Spleen (tissue), 11 donors: ENCODE measurements around the gene EXOSC5. TPM values are rescaled to one million over a fixed set of nuclear protein-coding genes. Genes with fewer than 3 reads are reported as not detected.

Source experiments
- DNase-seq: peaks from one replicate; pipeline ENCODE4 v3.0.0-alpha.2; 2020
- H3K27ac ChIP-seq, 8 donors: fragments of 200-600 bp; sonication (generic) in 7 of 8; 1 replicate in 4 of 8; 2 replicates in 4 of 8; pipeline versions ENCODE4 v1.5.0 to v1.8.0; 2016 to 2021; ENCODE audit warnings: inconsistent platforms in 4 of 8, mild to moderate bottlenecking in 4 of 8, moderate library complexity in 1 of 8
- H3K27me3 ChIP-seq, 7 donors: fragments of 200-600 bp; sonication (generic) in 6 of 7; replicated peaks in 1 of 7; 1 replicate in 4 of 7; 2 replicates in 3 of 7; pipeline versions ENCODE4 v1.5.0 to v1.8.0; 2016 to 2021; ENCODE audit warnings: inconsistent platforms in 3 of 7, mild to moderate bottlenecking in 1 of 7
- H3K36me3 ChIP-seq, 6 donors: fragments of 200-600 bp; sonication (generic) in 5 of 6; 1 replicate in 4 of 6; 2 replicates in 2 of 6; pipeline versions ENCODE4 v1.5.0 to v1.8.0; 2016 to 2021; ENCODE audit warnings: inconsistent platforms in 2 of 6
- H3K4me1 ChIP-seq, 6 donors: fragments of 200-600 bp; sonication (generic) in 5 of 6; 1 replicate in 3 of 6; 2 replicates in 3 of 6; pipeline versions ENCODE4 v1.5.0 to v1.8.0; 2016 to 2021; ENCODE audit warnings: inconsistent platforms in 3 of 6
- H3K4me3 ChIP-seq, 8 donors: fragments of 200-600 bp; sonication (generic) in 7 of 8; 1 replicate in 4 of 8; 2 replicates in 4 of 8; pipeline versions ENCODE4 v1.5.0 to v1.8.0; 2016 to 2021; ENCODE audit warnings: inconsistent platforms in 4 of 8, mild to moderate bottlenecking in 4 of 8, moderate library complexity in 2 of 8
- H3K9me3 ChIP-seq, 8 donors: fragments of 200-600 bp; sonication (generic) in 7 of 8; 1 replicate in 4 of 8; 2 replicates in 4 of 8; pipeline versions ENCODE4 v1.5.0 to v1.8.0; 2016 to 2021; ENCODE audit warnings: inconsistent platforms in 4 of 8
- POLR2A ChIP-seq, 3 donors: fragments of 450-650 bp; IDR thresholded peaks; one replicate each; pipeline ENCODE4 v1.5.1; 2017; ENCODE audit warnings: antibody characterized with exemption in 3 of 3, mild to moderate bottlenecking in 1 of 3
- POLR2AphosphoS5 ChIP-seq, 3 donors: sonication (generic); formaldehyde crosslinking; IDR thresholded peaks; one replicate each; pipeline ENCODE4 v1.5.1; 2017; ENCODE audit warnings: antibody characterized with exemption in 3 of 3
- WGBS, 5 donors: extraction: QIAGEN DNeasy Blood & Tissue Kit in 3 of 5; methylation state at CpG; one replicate each; pipeline versions ENCODE4 v1.1.5 to v1.1.7; 2013 to 2018; 5-methylcytosine and 5-hydroxymethylcytosine counted together
- intact Hi-C: fragments of 100-400 bp; cut with DNase I; formaldehyde crosslinking; loops from one replicate; pipeline ENCODE4 v1.15.0; 2023; ENCODE audit warnings: low total_unique reads
- polyA plus RNA-seq, 3 donors: library from polyadenylated mRNA; stranded (reverse); fragments of 200-250 nt; gene quantifications; one replicate each; pipeline ENCODE4 v1.2.1, GENCODE V29; 2013
- total RNA-seq, 7 donors: library from RNA; depleted of rRNA in 3 of 7; stranded (reverse); fragments of >200 nt in 3 of 7; fragmentation: NEBNext Ultra II Directional in 4 of 7; extraction: Animal tissue kit (Norgen Biotek cat#: 25700) in 4 of 7; gene quantifications; one replicate each; pipeline versions ENCODE4 v1.1.0 to v1.2.1, GENCODE V29; 2016 to 2021
- TF ChIP-seq, protein P1 (sequence below), 11 experiments: fragments of 200-600 bp in 7 of 11; fragments of 450-650 bp in 4 of 11; sonication (generic) in 4 of 11; IDR thresholded peaks in 8 of 11; conservative IDR thresholded peaks in 3 of 11; 1 replicate in 7 of 11; 2 replicates in 4 of 11; pipeline versions ENCODE4 v1.4.0 to v1.8.0; 2016 to 2021; ENCODE audit warnings: antibody characterized with exemption in 11 of 11, inconsistent platforms in 4 of 11, mild to moderate bottlenecking in 1 of 11
- donor health status: healthy with polysubstance abuse.
- donor health status: DM: no; HTN: no; CAD: no; lungs with moderate emphysema.
- donor health status: DM: no; HTN: no; CAD: no.
- donor health status: Bipolar disorder and iron deficiency.
- donor health status: healthy.
- donor health status: DM: no; HTN: no; CAD: no.
- donor health status: DM: yes; HTN: yes; CAD: no.

EXOSC5 gene
- total and polyA plus RNA-seq, 10 donors = 10.1 to 53.8 (median 16.8) TPM

DNA sequence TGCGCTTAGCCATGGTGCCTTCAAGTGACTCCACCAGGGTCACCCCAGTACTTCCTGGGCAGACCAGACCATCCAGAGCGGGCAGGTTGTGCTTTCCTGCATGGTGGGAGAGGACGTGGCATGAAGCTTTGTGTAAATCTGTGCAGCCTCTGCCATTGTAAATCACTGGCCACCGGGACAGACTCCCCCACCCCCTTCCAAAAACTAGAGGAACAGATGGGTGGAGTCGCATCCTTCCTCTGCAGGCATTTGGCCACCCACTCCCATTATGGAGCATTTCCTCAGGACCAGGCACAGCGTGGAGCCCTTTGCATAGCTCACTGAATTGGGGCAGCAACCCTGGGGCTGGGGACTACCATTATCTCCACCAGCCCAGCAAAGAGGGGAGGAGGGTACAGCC, 8.6 kb upstream of the EXOSC5 start:
- TF ChIP-seq, protein P1, sequence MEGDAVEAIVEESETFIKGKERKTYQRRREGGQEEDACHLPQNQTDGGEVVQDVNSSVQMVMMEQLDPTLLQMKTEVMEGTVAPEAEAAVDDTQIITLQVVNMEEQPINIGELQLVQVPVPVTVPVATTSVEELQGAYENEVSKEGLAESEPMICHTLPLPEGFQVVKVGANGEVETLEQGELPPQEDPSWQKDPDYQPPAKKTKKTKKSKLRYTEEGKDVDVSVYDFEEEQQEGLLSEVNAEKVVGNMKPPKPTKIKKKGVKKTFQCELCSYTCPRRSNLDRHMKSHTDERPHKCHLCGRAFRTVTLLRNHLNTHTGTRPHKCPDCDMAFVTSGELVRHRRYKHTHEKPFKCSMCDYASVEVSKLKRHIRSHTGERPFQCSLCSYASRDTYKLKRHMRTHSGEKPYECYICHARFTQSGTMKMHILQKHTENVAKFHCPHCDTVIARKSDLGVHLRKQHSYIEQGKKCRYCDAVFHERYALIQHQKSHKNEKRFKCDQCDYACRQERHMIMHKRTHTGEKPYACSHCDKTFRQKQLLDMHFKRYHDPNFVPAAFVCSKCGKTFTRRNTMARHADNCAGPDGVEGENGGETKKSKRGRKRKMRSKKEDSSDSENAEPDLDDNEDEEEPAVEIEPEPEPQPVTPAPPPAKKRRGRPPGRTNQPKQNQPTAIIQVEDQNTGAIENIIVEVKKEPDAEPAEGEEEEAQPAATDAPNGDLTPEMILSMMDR (IDR thresholded peaks at IDR 0.05 in 8 of 11, conservative IDR thresholded peaks at IDR 0.05 in 3 of 11) = no peak
- TF ChIP-seq POLR2A (IDR thresholded peaks at IDR 0.05) (no peak), POLR2AphosphoS5 (IDR thresholded peaks at IDR 0.05) (peak in 1 of 3 donors; percentile 33)
- intact Hi-C loops = no loop called here
- Histone ChIP-seq H3K9me3 (no peaks in the 10 kb centered on the region), H3K4me3 (no peak overlapping the region), H3K27ac (peak overlapping the region in 3 of 8 donors; percentile 39 to 88 (median 62)), H3K36me3 (peaks cover 0 to 39% (median 3%) of the 10 kb centered on the region in 6 donors), H3K4me1 (peaks cover 4 to 87% (median 41%) of the 10 kb centered on the region in 6 donors), H3K27me3 (no peaks in the 10 kb centered on the region)
- no peak for DNase-seq
- WGBS, 5 donors = 54 to 79% (median 77%) methylated on average over 5 to 6 of the region's 6 CpGs

DNA sequence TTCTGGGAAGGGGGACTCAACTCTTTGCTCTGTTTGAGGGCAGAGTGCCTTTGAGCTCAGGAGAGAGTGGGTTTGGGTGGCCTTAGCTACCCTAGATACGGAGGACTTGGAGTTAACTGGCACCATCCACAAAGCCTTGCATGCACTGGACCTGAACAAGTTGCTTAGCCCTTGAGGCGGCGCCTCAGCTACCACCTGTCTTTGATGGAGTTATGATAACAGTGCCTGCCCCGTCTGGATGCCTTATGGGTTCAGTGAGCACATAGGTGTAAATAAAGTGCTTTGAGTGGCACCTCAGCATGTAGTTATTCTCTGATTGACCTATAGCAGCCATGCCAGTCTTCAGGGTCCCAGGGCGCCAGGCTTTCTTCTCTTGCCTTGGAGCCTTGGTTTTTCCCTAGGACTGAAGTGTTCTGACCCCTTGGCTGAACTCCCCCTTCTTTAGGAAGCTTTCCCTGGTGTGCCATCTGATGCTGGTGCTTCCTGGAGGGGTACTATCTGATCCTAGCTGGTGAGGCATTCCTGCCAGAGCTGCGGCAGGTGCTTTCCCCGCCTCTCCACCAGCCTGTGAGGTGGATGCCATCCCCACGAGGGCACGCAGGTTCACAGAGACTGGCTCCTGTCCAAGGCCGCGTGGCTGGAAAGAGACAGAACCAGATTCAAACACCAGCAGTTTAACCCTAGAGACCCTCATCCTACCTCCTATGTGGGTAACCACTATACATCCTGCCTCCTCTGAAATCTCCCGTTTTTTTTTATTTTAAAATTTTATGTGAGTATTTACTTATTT, 6.2 kb upstream of the EXOSC5 start:
- DNase-seq = no peak
- Histone ChIP-seq H3K9me3 (no peaks in the 10 kb centered on the region), H3K36me3 (peaks cover 0 to 34% (median 2%) of the 10 kb centered on the region in 6 donors), H3K27ac (no peak overlapping the region), H3K4me3 (no peak overlapping the region), H3K4me1 (peaks cover 9 to 85% (median 37%) of the 10 kb centered on the region in 6 donors), H3K27me3 (no peaks in the 10 kb centered on the region)
- intact Hi-C loops = no loop called here
- TF ChIP-seq, protein P1 (IDR thresholded peaks at IDR 0.05 in 8 of 11, conservative IDR thresholded peaks at IDR 0.05 in 3 of 11) = no peak
- TF ChIP-seq POLR2A (IDR thresholded peaks at IDR 0.05) (no peak), POLR2AphosphoS5 (IDR thresholded peaks at IDR 0.05) (no peak)
- WGBS, 5 donors = 60 to 67% (median 64%) methylated on average over 12 of the region's 12 CpGs

DNA sequence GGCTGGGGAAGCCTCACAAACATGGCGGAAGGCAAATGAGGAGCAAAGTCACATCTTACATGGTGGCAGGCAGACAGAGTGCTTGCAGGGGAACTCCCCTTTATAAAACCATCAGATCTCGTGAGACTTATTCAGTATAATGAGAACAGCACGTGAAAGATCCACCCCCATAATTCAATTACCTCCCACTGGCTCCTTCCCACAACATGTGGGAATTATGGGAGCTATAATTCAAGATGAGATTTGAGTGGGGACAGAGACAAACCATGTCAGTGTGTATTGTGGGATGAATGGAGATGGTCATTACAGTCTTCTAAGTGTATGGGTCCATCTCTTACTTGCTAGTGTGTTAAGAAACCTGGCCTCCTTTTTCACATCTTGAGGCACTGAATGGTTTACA, 4.9 kb upstream of the EXOSC5 start:
- peaks cover 0 to 34% (median 2%) of the 10 kb centered on the region in 6 donors for H3K36me3 ChIP-seq
- WGBS, 5 donors = 79 to 88% (median 80%) methylated on average over 3 of the region's 3 CpGs
- H3K4me3 ChIP-seq = no peak overlapping the region
- TF ChIP-seq POLR2A (IDR thresholded peaks at IDR 0.05) = no peak
- no peak for TF ChIP-seq POLR2AphosphoS5 (IDR thresholded peaks at IDR 0.05)
- TF ChIP-seq, protein P1 (IDR thresholded peaks at IDR 0.05 in 8 of 11, conservative IDR thresholded peaks at IDR 0.05 in 3 of 11) = no peak
- H3K4me1 ChIP-seq = peaks cover 12 to 79% (median 39%) of the 10 kb centered on the region in 6 donors
- no peak overlapping the region for H3K27ac ChIP-seq
- intact Hi-C loops = no loop called here
- DNase-seq = no peak
- no peaks in the 10 kb centered on the region for H3K9me3 ChIP-seq
- H3K27me3 ChIP-seq = no peaks in the 10 kb centered on the region

DNA sequence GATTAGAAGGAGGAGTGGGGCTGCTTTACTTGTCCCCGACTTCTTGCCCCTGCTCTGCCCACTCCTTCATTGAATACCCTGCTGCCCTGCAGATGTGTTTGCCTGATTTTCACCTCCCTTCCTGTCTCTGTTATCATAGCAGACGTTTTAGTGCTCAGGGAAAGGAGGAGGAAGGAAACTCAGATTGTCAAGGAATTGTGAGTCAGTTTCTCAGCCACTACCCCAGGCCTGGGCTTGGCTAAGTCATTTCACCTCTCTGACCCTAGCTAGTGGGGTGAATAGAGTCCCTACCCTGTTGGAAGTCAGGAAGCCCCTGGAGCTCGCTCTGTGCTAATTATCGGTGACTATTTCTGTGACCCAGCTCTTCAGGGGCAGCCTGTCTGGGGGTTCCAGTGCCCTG, 4.3 kb upstream of the EXOSC5 start:
- Histone ChIP-seq H3K4me3 (no peak overlapping the region), H3K36me3 (peaks cover 0 to 34% (median 2%) of the 10 kb centered on the region in 6 donors), H3K9me3 (no peaks in the 10 kb centered on the region), H3K4me1 (peaks cover 14 to 79% (median 42%) of the 10 kb centered on the region in 6 donors), H3K27me3 (no peaks in the 10 kb centered on the region), H3K27ac (no peak overlapping the region)
- DNase-seq = no peak
- intact Hi-C loops = no loop called here
- TF ChIP-seq POLR2A (IDR thresholded peaks at IDR 0.05) = no peak
- TF ChIP-seq, protein P1 (IDR thresholded peaks at IDR 0.05 in 8 of 11, conservative IDR thresholded peaks at IDR 0.05 in 3 of 11) = no peak
- no peak for TF ChIP-seq POLR2AphosphoS5 (IDR thresholded peaks at IDR 0.05)
- WGBS, 5 donors = 67 to 73% (median 69%) methylated on average over 4 of the region's 4 CpGs
